ENCODE measurements around the gene SDK1. TPM values are rescaled to one million over a fixed set of nuclear protein-coding genes. Genes with fewer than 3 reads are reported as not detected.

The SDK1 gene
- total and polyA plus RNA-seq, 2 experiments from 2014 or later, result not detected

DNA sequence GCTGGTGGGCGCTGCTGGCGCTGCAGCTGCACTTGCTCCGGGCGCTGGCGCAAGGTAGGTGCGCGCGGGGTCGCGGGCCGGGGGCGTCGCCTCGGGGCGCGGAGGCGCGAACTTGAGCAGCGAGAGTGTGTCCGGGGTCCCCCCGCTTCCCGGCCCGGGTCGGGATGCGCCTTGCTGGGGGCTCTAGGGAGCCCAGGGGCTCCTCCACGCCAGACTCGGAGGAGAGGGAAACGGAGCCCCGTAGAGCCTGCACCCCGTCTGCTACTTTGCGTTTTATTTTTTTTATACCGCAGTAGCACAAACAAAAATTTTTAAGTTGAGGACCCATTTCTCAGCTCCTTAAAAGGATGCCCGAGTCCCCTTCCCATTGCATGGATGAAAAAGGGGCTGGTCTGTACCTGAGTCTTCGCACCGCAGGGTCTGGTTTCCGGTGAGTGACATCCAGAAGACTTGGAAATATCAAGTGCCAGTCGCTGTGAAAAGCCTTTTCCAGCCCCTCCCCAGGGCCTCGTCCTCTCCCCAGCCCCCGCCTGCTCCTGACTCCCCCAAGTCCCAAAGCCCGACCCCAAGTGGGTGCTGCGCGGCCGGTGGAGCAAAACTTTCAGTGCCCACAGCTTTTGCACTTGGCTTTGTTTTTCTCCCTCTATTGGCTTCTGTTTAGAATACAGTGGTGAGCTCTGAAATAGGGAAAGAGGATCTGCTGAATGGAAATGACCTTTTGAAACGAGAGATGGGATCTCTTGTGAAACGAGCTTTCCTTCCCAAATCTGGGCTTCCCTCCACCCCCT is 973 bp downstream of the SDK1 start:
- H3F3A ChIP-seq (ENCODE audit: insufficient read depth), result no peaks in the 10 kb centered on the region
- peak overlapping the region; percentile 14 for H3K4me2 ChIP-seq (ENCODE audit: unreplicated experiment)
- in situ Hi-C loops (cut with MboI), result no loop called here
- no peaks in the 10 kb centered on the region for H3K9me2 ChIP-seq (ENCODE audit: insufficient read depth)
- no peaks in the 10 kb centered on the region for H4K20me1 ChIP-seq (ENCODE audit: insufficient read depth)
- H2AFZ ChIP-seq, result 0 out of 2 replicates have a peak overlapping the region, but pooled peaks have one; percentile 28
- peak; percentile 35 for DNase-seq
- H3K36me3 ChIP-seq (ENCODE audit: low read depth), result no peaks in the 10 kb centered on the region
- TF ChIP-seq EZH2 (IDR thresholded peaks at IDR 0.05; ENCODE audit: insufficient read depth, poor library complexity, severe bottlenecking) (peak; percentile 92), EZH2phosphoT487 (IDR thresholded peaks at IDR 0.05; ENCODE audit: insufficient read depth, low read depth) (0 out of 2 replicates have a peak, but pooled peaks have one; percentile 46)
- peaks cover 22% of the 10 kb centered on the region for H3K27me3 ChIP-seq (replicated peaks; ENCODE audit: insufficient read depth)
- WGBS, 2 experiments (ENCODE audit: low coverage in 1 of 2, low lambda C conversion rate in 2 of 2, missing lambda C conversion rate in 2 of 2), result 3% methylated on average over 21 to 41 of the region's 45 CpGs
- no peak overlapping the region for H3K9ac ChIP-seq
- no peak overlapping the region for H3K27ac ChIP-seq
- H3K79me2 ChIP-seq (ENCODE audit: insufficient read depth), result no peaks in the 10 kb centered on the region
- H3K4me3 ChIP-seq, result no peak overlapping the region
- no peaks in the 10 kb centered on the region for H3K9me3 ChIP-seq (ENCODE audit: low read depth)
- no peaks in the 10 kb centered on the region for H3K4me1 ChIP-seq (ENCODE audit: insufficient read depth)

DNA sequence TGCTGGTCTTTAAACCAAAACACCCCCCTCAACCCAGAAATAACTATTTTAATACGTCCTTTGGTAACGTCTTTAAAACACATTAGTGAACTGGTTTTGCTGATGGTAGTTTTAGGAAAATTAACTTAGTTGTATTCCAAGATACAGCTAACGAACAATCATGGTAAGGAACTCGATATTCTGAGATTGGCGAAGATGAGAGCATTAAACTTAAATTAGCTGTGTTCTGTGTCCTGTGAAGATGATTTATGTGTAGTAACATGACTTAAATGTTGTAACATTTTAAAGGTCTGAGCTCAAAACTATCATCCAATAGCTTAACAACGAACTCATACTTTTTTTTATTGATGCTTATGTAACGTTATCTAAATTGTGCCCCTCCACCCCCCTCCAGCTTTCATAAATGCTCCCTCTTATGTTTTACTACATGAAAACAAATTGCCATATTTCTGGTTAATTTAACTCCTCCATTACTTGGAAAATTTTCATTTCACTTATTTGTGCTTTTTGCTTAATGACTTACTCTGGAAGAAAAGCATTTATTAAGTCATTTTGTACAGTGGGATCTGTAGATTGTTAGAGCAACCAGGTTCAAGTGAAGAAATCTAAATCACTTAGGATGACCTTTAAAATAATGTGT is 1.7 kb downstream of the SDK1 start:
- H3K9ac ChIP-seq, result no peak overlapping the region
- DNase-seq, result no peak
- peaks cover 22% of the 10 kb centered on the region for H3K27me3 ChIP-seq (replicated peaks; ENCODE audit: insufficient read depth)
- in situ Hi-C loops (cut with MboI), result no loop called here
- H4K20me1 ChIP-seq (ENCODE audit: insufficient read depth), result no peaks in the 10 kb centered on the region
- H2AFZ ChIP-seq, result no peak overlapping the region
- H3K9me3 ChIP-seq (ENCODE audit: low read depth), result no peaks in the 10 kb centered on the region
- no peaks in the 10 kb centered on the region for H3K4me1 ChIP-seq (ENCODE audit: insufficient read depth)
- no peak overlapping the region for H3K4me2 ChIP-seq (ENCODE audit: unreplicated experiment)
- no peak overlapping the region for H3K27ac ChIP-seq
- TF ChIP-seq EZH2 (IDR thresholded peaks at IDR 0.05; ENCODE audit: insufficient read depth, poor library complexity, severe bottlenecking) (no peak), EZH2phosphoT487 (IDR thresholded peaks at IDR 0.05; ENCODE audit: insufficient read depth, low read depth) (no peak)
- no peaks in the 10 kb centered on the region for H3F3A ChIP-seq (ENCODE audit: insufficient read depth)
- no peaks in the 10 kb centered on the region for H3K79me2 ChIP-seq (ENCODE audit: insufficient read depth)
- WGBS, 2 experiments (ENCODE audit: low coverage in 1 of 2, low lambda C conversion rate in 2 of 2, missing lambda C conversion rate in 2 of 2), result 4 to 10% methylated on average over 7 of the region's 7 CpGs
- H3K36me3 ChIP-seq (ENCODE audit: low read depth), result no peaks in the 10 kb centered on the region
- H3K9me2 ChIP-seq (ENCODE audit: insufficient read depth), result no peaks in the 10 kb centered on the region
- no peak overlapping the region for H3K4me3 ChIP-seq

DNA sequence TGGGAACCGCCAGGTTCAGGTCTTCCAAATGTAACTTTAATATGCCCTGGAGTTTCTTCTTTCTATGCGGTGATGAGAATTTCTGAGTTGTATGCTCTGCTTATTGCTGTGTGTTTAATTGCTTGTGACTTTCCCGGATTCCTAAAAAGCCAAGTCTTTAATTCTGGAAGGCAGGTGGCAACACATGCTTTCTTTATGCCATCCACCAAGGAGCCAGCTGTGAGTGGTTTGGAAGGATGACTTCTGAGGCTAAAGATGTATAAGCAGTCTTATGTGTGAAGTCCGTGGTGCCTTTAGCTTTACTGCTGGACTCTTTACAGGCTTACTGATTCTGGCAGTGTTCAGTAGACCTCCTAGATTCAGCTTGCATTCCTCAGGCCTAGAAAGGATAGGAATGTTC is 3.1 kb downstream of the SDK1 start:
- Histone ChIP-seq H3K9me3 (ENCODE audit: low read depth) (no peaks in the 10 kb centered on the region), H4K20me1 (ENCODE audit: insufficient read depth) (no peaks in the 10 kb centered on the region), H3K79me2 (ENCODE audit: insufficient read depth) (no peaks in the 10 kb centered on the region), H3K27me3 (replicated peaks; ENCODE audit: insufficient read depth) (peaks cover 22% of the 10 kb centered on the region), H3K4me3 (no peak overlapping the region), H3K4me2 (ENCODE audit: unreplicated experiment) (no peak overlapping the region), H3K27ac (no peak overlapping the region), H3F3A (ENCODE audit: insufficient read depth) (no peaks in the 10 kb centered on the region), H3K4me1 (ENCODE audit: insufficient read depth) (no peaks in the 10 kb centered on the region), H2AFZ (no peak overlapping the region), H3K9me2 (ENCODE audit: insufficient read depth) (no peaks in the 10 kb centered on the region), H3K36me3 (ENCODE audit: low read depth) (no peaks in the 10 kb centered on the region), H3K9ac (no peak overlapping the region)
- in situ Hi-C loops (cut with MboI), result no loop called here
- TF ChIP-seq EZH2phosphoT487 (IDR thresholded peaks at IDR 0.05; ENCODE audit: insufficient read depth, low read depth), result no peak
- WGBS, 2 experiments (ENCODE audit: low coverage in 1 of 2, low lambda C conversion rate in 2 of 2, missing lambda C conversion rate in 2 of 2), result 65 to 76% methylated on average over 4 of the region's 4 CpGs
- no peak for DNase-seq

DNA sequence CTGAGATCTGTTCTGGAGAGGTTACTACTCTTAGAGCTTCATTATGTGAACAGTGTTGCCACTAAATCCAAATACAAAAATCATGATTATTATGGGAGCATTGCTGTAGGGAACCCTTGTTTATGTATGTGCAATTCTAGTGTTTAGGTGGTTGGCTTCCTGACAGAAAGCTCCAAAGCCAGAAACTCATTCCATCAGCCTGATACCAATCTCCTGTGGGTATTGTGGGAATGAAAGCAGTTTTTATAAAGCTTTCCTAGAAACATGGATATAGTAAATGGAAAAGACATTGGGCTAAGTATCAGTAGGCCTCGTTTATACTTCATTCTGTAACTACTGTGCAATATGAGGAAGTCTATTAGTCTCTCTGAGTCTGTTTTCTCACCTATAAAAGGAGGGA is 6.4 kb downstream of the SDK1 start:
- WGBS, 2 experiments (ENCODE audit: low coverage in 1 of 2, low lambda C conversion rate in 2 of 2, missing lambda C conversion rate in 2 of 2), result 0% methylated on average over 1 of the region's 1 CpG
- no peaks in the 10 kb centered on the region for H3K9me2 ChIP-seq (ENCODE audit: insufficient read depth)
- no peak for TF ChIP-seq EZH2phosphoT487 (IDR thresholded peaks at IDR 0.05; ENCODE audit: insufficient read depth, low read depth)
- TF ChIP-seq EZH2 (IDR thresholded peaks at IDR 0.05; ENCODE audit: insufficient read depth, poor library complexity, severe bottlenecking), result no peak
- no peaks in the 10 kb centered on the region for H3K36me3 ChIP-seq (ENCODE audit: low read depth)
- H3K4me3 ChIP-seq, result no peak overlapping the region
- peaks cover 15% of the 10 kb centered on the region for H3K27me3 ChIP-seq (replicated peaks; ENCODE audit: insufficient read depth)
- H4K20me1 ChIP-seq (ENCODE audit: insufficient read depth), result no peaks in the 10 kb centered on the region
- no peak overlapping the region for H3K27ac ChIP-seq
- no peaks in the 10 kb centered on the region for H3F3A ChIP-seq (ENCODE audit: insufficient read depth)
- H3K4me1 ChIP-seq (ENCODE audit: insufficient read depth), result no peaks in the 10 kb centered on the region
- no peak for DNase-seq
- H3K79me2 ChIP-seq (ENCODE audit: insufficient read depth), result no peaks in the 10 kb centered on the region
- no peak overlapping the region for H3K4me2 ChIP-seq (ENCODE audit: unreplicated experiment)
- no peak overlapping the region for H3K9ac ChIP-seq
- no peak overlapping the region for H2AFZ ChIP-seq
- no peaks in the 10 kb centered on the region for H3K9me3 ChIP-seq (ENCODE audit: low read depth)
- in situ Hi-C loops (cut with MboI), result no loop called here

Data from GM23248 (cell line).